Urothelium cell line (cell line): ENCODE data around the gene CKS2.
A peak's percentile ranks its signal among the peaks of the same experiment; 100 is the strongest.

Source experiments
- DNase-seq: peaks from one replicate; pipeline ENCODE4 v3.0.0; 2011; ENCODE audit warnings: low spot score, mixed read lengths
- FAIRE-seq: peaks from 2 replicates; lab custom pipeline; 2011; peaks lifted over from hg19 to GRCh38; lab: Jason Lieb, UNC

Gene CKS2

GRCh38 chr9:89346696-89347095 lies 35.7 kb downstream of the CKS2 start:
- no peak for FAIRE-seq
- no peak for DNase-seq

DNA sequence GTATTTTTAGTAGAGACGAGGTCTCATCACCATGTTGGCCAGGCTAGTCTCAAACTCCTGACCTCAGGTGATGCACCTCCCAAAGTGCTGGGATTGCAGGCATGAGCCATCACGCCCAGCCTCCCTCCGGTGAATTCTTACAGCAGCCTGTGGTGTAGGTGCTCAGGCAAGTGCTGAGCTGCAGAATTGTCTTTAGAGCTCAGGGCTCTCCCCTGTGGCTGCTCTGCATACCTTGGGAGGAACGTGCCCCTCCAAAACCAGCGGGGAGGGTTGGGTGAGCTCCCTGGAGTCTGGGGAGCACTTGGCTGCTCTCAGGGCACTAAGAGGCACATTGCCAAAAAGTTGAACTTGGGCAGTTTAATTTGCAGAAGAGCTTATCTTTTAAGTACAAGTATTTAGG lies 36.7 kb downstream of the CKS2 start:
- DNase-seq (no peak), FAIRE-seq (no peak)

DNA sequence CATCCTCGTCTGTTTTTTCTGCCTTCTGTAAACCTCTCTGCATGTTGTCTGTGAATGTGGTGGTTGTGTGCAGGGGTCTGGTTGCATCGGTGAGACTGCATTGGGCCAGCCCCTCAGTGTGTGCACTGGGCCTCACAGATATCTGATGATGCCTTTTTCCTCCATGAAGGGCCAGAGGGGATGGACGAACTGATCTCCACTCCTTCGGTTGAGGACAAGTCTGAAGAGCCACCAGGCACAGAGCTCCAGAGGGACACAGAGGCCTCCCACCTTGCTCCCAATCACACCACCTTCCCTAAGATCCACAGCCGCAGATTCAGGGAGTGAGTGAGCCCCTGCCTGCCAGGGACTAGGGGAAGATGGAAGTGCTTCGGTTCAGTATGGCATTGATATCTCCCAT lies 38.6 kb downstream of the CKS2 start:
- no peak for FAIRE-seq

GRCh38 chr9:89350988-89351557 lies 40.1 kb downstream of the CKS2 start:
- no peak for DNase-seq
- peak; percentile 27 for FAIRE-seq

More for the DNA sequence above, 38.6 kb downstream of the CKS2 start:
- DNase-seq, result no peak

GRCh38 chr9:89351584-89352300 lies 40.7 kb downstream of the CKS2 start:
- FAIRE-seq, result no peak
- no peak for DNase-seq

- FAIRE-seq, result no peak
Measured at GRCh38 chr9:89352451-89352850, 41.5 kb downstream of the CKS2 start.

GRCh38 chr9:89352874-89353649 lies 42.1 kb downstream of the CKS2 start:
- DNase-seq (no peak), FAIRE-seq (no peak)

More at GRCh38 chr9:89352451-89352850, 41.5 kb downstream of the CKS2 start:
- DNase-seq, result no peak

DNA sequence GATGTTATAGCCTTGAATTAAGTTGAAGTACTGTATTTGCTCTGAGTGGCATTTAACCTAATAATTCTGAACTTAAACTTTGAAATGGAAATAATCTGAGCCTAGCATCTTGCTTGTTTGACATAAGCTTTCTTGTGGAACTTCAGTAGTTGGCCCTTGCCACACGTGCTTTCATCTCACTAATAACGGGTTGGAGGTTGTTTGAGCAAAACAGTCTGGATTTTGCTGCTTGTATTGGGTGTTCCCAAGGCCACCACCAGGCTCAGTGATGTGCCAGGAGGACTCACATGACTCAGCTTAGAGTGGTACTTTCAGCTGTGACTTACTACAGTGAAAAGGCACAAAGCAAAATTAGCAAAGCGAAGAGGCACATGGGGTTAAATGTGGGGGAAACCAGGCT lies 43.0 kb downstream of the CKS2 start:
- no peak for FAIRE-seq
- no peak for DNase-seq

- FAIRE-seq (no peak), DNase-seq (no peak)
Measured at GRCh38 chr9:89354471-89354870, 43.5 kb downstream of the CKS2 start.

GRCh38 chr9:89356782-89357181 lies 45.8 kb downstream of the CKS2 start:
- no peak for FAIRE-seq

GRCh38 chr9:89357331-89358197 lies 46.6 kb downstream of the CKS2 start:
- DNase-seq, result no peak
- FAIRE-seq, result no peak

More at GRCh38 chr9:89356782-89357181, 45.8 kb downstream of the CKS2 start:
- no peak for DNase-seq

GRCh38 chr9:89358376-89358916 lies 47.5 kb downstream of the CKS2 start:
- FAIRE-seq (no peak), DNase-seq (no peak)

DNA sequence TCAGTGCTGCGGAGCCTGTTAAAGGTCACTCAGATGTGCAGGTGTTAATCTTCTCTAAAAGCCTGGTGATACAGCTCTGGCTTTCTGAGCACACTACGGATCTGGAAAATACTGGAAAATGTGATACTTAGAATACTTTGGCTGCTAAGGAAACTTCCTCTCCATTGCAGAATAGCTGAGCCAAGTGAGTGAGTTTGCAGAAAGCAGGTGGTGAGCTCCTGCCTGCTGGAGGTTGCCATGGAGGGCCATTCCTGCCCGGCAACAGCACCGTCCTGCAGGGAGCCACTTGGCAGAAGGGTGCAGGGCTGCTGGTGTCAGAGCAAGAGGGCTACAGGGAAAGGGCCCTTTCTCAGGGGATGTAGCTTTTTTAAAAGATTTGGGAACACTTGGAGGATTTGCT lies 48.0 kb downstream of the CKS2 start:
- DNase-seq (no peak), FAIRE-seq (no peak)

DNA sequence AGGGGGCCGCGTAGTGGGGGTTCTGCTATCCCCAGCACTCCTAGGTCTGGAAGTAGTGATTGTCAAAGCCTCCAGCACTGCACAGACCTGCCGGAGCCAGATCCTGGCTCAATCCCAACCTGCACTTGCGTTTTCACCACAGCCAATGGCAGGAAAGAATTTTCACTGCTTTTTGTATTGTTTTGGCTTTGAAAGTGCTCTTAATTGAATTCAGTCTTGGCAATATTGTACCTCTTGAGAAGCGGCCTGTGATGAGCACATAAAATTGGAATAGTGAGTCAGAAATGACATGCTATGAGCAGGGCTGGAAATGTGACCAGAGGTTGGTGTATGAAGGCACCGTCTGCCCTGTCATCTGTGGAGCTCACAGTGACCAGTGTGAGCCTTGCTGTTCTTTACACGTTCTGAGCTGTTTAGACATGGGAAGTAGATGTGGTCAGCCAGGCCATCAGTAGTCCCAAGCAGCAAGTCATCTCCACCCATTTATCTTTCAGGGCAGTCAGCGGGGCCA lies 48.8 kb downstream of the CKS2 start:
- DNase-seq (no peak), FAIRE-seq (no peak)

GRCh38 chr9:89360465-89360864 lies 49.5 kb downstream of the CKS2 start:
- FAIRE-seq (no peak), DNase-seq (no peak)

GRCh38 chr9:89361031-89361430 lies 50.0 kb downstream of the CKS2 start:
- FAIRE-seq, result no peak
- DNase-seq, result no peak

DNA sequence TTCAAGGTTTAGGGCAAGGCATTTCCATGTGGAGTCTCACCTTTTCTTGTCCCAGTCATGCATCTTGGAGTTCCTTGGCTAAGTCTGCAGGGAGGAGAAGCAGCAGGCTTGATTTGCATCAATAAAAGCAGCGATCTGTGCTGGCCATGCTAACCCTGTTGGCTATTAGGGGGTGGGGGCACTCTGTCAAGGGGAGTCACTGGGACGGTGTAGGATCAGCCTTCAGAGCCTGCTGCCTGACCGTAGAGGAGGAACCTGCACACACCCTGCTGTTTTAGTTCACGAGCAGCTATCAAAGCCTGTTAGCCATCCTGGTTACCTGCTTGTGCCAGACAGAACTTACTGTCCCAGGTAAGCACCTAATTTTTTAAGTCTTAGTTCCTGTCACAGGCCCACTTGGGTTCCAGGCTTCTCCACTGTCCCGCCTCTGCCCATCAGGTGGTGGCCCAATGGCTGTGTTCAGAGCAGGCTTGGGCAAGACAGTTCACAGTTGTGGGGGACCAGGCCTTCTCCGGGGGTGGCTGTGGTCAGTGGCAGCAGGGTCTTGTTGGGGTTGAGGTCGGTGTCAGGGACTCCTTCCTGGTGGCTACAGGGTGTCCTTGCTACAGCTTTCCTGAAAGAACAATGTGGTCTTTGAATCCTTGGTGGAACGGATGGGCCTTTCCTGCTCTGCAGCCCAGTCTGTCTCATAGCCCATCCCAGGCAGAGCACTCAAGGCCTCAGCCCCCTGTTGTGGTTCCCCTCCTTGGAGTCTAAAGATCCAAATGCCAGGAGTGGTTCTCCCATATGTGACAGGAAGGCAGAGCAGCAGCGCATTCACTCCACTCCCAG lies 51.0 kb downstream of the CKS2 start:
- FAIRE-seq (no peak), DNase-seq (no peak)

- no peak for FAIRE-seq
- DNase-seq, result no peak
Measured at GRCh38 chr9:89362647-89363310, 51.8 kb downstream of the CKS2 start.

DNA sequence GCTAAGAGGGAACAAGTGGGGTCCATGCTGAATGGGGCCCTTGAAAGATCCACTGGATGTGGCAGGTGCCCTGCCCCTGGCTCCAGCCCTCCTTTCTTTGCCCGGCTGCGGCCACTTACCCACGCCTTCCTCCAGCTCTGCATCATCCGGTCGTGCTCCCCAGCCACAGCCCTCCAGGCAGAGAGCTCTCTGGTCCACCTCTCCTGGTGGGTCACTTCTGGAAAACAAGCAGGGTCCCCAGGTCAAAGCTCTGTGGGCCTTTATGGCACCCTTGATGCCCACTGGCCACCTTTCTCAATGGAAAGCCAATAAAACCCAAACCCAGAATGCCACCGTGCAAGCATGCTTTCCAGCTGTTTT lies 52.3 kb downstream of the CKS2 start:
- no peak for FAIRE-seq

More for the DNA sequence above, 52.3 kb downstream of the CKS2 start:
- no peak for DNase-seq
